ENCODE results near the gene CHD9NB. TPM values are rescaled to one million over a fixed set of nuclear protein-coding genes. Genes with fewer than 3 reads are reported as not detected.
A peak's percentile ranks its signal among the peaks of the same experiment; 100 is the strongest.

Gene CHD9NB
- total and polyA plus RNA-seq, 10 of the 15 experiments (the other 5 are each of a cell fraction or from before 2014, with no cell fraction given): 0.14 to 1.6 (median 0.73) TPM

GRCh38 chr16:53094013-53094630, 41.4 kb upstream of the CHD9NB start (continued):
- no peak for TF ChIP-seq ZNF592 (IDR thresholded peaks at IDR 0.05)
- no peak for TF ChIP-seq ZSCAN29 (IDR thresholded peaks at IDR 0.05)
- TF ChIP-seq JUND (IDR thresholded peaks at IDR 0.05; ENCODE audit: low read depth, low read length): no peak
- TF ChIP-seq ZNF207 (IDR thresholded peaks at IDR 0.05; ENCODE audit: borderline replicate concordance): no peak
- TF ChIP-seq MTA2 (IDR thresholded peaks at IDR 0.05; ENCODE audit: low read depth): peak; percentile 16; the same call in 1 of the 2 replicates
- no peak for TF ChIP-seq SREBF1 (IDR thresholded peaks at IDR 0.05; ENCODE audit: low read length)
- TF ChIP-seq POLR2AphosphoS5 (IDR thresholded peaks at IDR 0.05; ENCODE audit: low read length): no peak
- no peak for TF ChIP-seq EZH2 (IDR thresholded peaks at IDR 0.05; ENCODE audit: borderline replicate concordance, control insufficient read depth, low read depth, low read length)
- TF ChIP-seq KDM1A (IDR thresholded peaks at IDR 0.05; ENCODE audit: borderline replicate concordance): no peak
- TF ChIP-seq, protein P1, sequence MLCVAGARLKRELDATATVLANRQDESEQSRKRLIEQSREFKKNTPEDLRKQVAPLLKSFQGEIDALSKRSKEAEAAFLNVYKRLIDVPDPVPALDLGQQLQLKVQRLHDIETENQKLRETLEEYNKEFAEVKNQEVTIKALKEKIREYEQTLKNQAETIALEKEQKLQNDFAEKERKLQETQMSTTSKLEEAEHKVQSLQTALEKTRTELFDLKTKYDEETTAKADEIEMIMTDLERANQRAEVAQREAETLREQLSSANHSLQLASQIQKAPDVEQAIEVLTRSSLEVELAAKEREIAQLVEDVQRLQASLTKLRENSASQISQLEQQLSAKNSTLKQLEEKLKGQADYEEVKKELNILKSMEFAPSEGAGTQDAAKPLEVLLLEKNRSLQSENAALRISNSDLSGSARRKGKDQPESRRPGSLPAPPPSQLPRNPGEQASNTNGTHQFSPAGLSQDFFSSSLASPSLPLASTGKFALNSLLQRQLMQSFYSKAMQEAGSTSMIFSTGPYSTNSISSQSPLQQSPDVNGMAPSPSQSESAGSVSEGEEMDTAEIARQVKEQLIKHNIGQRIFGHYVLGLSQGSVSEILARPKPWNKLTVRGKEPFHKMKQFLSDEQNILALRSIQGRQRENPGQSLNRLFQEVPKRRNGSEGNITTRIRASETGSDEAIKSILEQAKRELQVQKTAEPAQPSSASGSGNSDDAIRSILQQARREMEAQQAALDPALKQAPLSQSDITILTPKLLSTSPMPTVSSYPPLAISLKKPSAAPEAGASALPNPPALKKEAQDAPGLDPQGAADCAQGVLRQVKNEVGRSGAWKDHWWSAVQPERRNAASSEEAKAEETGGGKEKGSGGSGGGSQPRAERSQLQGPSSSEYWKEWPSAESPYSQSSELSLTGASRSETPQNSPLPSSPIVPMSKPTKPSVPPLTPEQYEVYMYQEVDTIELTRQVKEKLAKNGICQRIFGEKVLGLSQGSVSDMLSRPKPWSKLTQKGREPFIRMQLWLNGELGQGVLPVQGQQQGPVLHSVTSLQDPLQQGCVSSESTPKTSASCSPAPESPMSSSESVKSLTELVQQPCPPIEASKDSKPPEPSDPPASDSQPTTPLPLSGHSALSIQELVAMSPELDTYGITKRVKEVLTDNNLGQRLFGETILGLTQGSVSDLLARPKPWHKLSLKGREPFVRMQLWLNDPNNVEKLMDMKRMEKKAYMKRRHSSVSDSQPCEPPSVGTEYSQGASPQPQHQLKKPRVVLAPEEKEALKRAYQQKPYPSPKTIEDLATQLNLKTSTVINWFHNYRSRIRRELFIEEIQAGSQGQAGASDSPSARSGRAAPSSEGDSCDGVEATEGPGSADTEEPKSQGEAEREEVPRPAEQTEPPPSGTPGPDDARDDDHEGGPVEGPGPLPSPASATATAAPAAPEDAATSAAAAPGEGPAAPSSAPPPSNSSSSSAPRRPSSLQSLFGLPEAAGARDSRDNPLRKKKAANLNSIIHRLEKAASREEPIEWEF (IDR thresholded peaks at IDR 0.05; ENCODE audit: insufficient replicate concordance, low read depth, low read length): no peak
- TF ChIP-seq NFYB (IDR thresholded peaks at IDR 0.05; ENCODE audit: insufficient read depth, low read depth, low read length): no peak
- TF ChIP-seq BHLHE40 (IDR thresholded peaks at IDR 0.05; ENCODE audit: borderline replicate concordance in 1 of 2, low read depth in 2 of 2, low read length in 1 of 2): peak; percentile 34 to 51; a peak in 2 of 4 replicates
- TF ChIP-seq ZBTB33 (IDR thresholded peaks at IDR 0.05): no peak
- TF ChIP-seq SPI1 (IDR thresholded peaks at IDR 0.05; ENCODE audit: borderline replicate concordance, insufficient read depth, low read depth, low read length): peak; percentile 78
- peak; percentile 27; the same call in 1 of the 2 replicates for TF ChIP-seq YY1 (IDR thresholded peaks at IDR 0.05; ENCODE audit: low read depth, low read length)

Measured in GM12878 (cell line).